Calu3 (cell line): ENCODE measurements around the gene CFAP299. TPM values are rescaled to one million over a fixed set of nuclear protein-coding genes. Genes with fewer than 3 reads are reported as not detected.

Experiments used
- BruUV-seq: library from RNA; stranded (reverse); fragments of 400-500 nt; replicated peaks from 2 replicates; lab custom pipeline; 2021; lab: Mats Ljungman, UMichigan
- CTCF ChIA-PET: fragments of 300-600 bp; sonication (Branson Sonifier 250); formaldehyde crosslinking; loops from one replicate; lab custom pipeline; 2022; ENCODE audit warnings: antibody characterized with exemption; lab: Charles Lee
- DNase-seq: peaks from one replicate; pipeline ENCODE4 v3.0.0; 2022
- H3K27ac Mint-ChIP-seq: one replicate; pipeline ENCODE4 v1.8.0; 2022; ENCODE audit warnings: mixed read lengths; ENCODE audit not compliant: unreplicated experiment
- H3K27me3 Mint-ChIP-seq: one replicate; pipeline ENCODE4 v1.8.0; 2022; ENCODE audit warnings: mixed read lengths; ENCODE audit not compliant: unreplicated experiment
- H3K36me3 Mint-ChIP-seq: one replicate; pipeline ENCODE4 v1.8.0; 2022; ENCODE audit warnings: mild to moderate bottlenecking, moderate library complexity, mixed read lengths; ENCODE audit not compliant: insufficient read depth, unreplicated experiment
- H3K4me1 Mint-ChIP-seq: one replicate; pipeline ENCODE4 v1.8.0; 2022; ENCODE audit warnings: mild to moderate bottlenecking, low read depth, mixed read lengths; ENCODE audit not compliant: unreplicated experiment
- H3K4me3 Mint-ChIP-seq: one replicate; pipeline ENCODE4 v1.8.0; 2022; ENCODE audit warnings: mild to moderate bottlenecking, low read depth, moderate library complexity, mixed read lengths; ENCODE audit not compliant: unreplicated experiment
- H3K9me3 Mint-ChIP-seq: one replicate; pipeline ENCODE4 v1.8.0; 2022; ENCODE audit warnings: low read depth, mixed read lengths; ENCODE audit not compliant: unreplicated experiment
- intact Hi-C: fragments of 100-400 bp; cut with micrococcal nuclease; formaldehyde crosslinking; loops from one replicate; pipeline ENCODE4 v1.10.0; 2022; ENCODE audit not compliant: unreplicated experiment
- total RNA-seq: library from RNA; stranded (reverse); gene quantifications from 2 replicates; pipeline ENCODE4 v1.2.3, GENCODE V29; 2022
- TF ChIP-seq, protein P1 (sequence below): fragments of 200-600 bp; IDR thresholded peaks from one replicate; pipeline ENCODE4 v1.8.0; 2022; ENCODE audit warnings: antibody characterized with exemption; ENCODE audit not compliant: unreplicated experiment

The CFAP299 gene
- total RNA-seq, 1 experiment from 2014 or later: not detected

DNA sequence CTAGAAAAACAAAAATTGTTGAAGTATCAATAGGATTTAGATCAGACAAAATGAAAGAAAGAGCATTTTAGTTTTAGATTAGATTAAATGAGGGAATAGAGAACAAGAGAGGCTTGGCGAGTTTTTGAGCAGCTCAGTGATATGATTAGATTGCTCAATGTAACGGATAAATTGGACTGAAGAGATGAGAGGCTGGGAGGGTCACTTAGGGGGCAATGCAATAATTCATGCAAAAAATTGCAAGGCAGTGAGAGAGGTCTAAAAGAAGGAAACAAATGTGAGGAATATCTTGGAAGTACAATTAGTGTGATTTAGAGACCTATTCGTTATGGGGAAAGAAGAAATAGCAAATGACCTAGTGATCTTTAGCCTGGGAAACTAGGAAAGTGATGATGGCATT, 644.7 kb downstream of the CFAP299 start:
- Mint-ChIP-seq H3K36me3 (no peaks in the 10 kb centered on the region), H3K4me1 (no peaks in the 10 kb centered on the region), H3K9me3 (no peaks in the 10 kb centered on the region), H3K27me3 (no peaks in the 10 kb centered on the region), H3K27ac (no peak overlapping the region), H3K4me3 (no peak overlapping the region)
- intact Hi-C loops: no loop called here
- TF ChIP-seq, protein P1, sequence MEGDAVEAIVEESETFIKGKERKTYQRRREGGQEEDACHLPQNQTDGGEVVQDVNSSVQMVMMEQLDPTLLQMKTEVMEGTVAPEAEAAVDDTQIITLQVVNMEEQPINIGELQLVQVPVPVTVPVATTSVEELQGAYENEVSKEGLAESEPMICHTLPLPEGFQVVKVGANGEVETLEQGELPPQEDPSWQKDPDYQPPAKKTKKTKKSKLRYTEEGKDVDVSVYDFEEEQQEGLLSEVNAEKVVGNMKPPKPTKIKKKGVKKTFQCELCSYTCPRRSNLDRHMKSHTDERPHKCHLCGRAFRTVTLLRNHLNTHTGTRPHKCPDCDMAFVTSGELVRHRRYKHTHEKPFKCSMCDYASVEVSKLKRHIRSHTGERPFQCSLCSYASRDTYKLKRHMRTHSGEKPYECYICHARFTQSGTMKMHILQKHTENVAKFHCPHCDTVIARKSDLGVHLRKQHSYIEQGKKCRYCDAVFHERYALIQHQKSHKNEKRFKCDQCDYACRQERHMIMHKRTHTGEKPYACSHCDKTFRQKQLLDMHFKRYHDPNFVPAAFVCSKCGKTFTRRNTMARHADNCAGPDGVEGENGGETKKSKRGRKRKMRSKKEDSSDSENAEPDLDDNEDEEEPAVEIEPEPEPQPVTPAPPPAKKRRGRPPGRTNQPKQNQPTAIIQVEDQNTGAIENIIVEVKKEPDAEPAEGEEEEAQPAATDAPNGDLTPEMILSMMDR: no peak
- BruUV-seq: no TSS peak
- CTCF ChIA-PET: no interaction called here
- no peak for DNase-seq

DNA sequence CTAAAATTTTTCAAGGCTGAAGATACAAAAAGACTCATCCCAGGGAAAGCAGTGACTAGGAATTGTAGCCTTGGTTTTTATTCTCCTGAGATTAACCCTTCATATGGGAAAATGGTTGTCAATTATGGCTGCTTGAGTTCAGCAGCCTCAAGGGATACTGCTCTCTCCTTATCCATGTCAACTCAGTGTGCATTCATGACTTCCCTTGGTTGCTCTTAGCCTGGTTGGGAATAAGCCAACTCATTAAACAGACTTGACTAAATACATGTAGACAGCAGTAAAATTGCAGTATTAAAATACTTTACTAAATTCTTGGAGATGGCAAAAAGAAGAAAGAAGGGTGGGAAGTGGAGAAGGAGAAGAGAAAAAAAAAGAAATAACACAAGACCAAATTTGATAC, 650.5 kb downstream of the CFAP299 start:
- H3K36me3 Mint-ChIP-seq: no peaks in the 10 kb centered on the region
- TF ChIP-seq, protein P1: no peak
- intact Hi-C loops: no loop called here
- no TSS peak for BruUV-seq
- no peaks in the 10 kb centered on the region for H3K4me1 Mint-ChIP-seq
- no peak overlapping the region for H3K27ac Mint-ChIP-seq
- CTCF ChIA-PET: interaction anchor here (1.6 kb wide), 1 partner anchor 45 kb away, joined by 4 read pairs; the partner anchor contains the start of gene BMP3
- H3K9me3 Mint-ChIP-seq: no peaks in the 10 kb centered on the region
- H3K4me3 Mint-ChIP-seq: no peak overlapping the region
- H3K27me3 Mint-ChIP-seq: no peaks in the 10 kb centered on the region
- DNase-seq: no peak

DNA sequence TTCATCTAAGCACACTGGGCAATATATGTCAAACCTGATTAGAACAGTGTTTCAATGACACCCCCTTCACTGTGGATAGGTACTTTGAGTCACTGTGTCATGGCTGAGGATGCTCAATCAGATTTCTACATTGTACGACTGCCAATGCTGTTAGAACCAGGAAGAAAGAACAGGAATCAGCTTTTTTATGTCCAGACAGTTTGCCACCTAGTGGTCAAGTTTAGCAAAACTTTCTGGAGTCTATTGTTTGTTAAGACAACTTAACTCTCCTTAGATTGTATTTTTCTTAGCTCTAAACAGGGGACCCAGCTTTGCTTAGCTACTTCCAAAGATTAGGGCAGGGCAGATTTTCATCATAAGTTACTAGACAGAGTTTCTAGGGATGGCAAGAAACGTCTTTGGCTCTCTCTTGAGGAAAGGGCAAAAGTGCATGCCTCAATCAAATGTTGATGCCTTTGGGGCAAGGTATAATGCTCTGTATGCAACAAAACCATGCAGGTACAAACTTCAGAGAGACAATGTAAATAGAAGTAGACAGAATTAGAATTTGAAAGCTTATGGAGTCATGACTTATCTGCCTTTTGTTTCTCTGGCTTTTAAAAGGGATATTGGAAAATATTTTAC, 654.5 kb downstream of the CFAP299 start:
- CTCF ChIA-PET: interaction anchor here (1.1 to 1.6 kb wide), 2 partner anchors 31 to 49 kb away, joined by 6 to 7 read pairs; no protein-coding TSS in a partner anchor
- no peak overlapping the region for H3K27ac Mint-ChIP-seq
- no peaks in the 10 kb centered on the region for H3K36me3 Mint-ChIP-seq
- no peaks in the 10 kb centered on the region for H3K4me1 Mint-ChIP-seq
- H3K9me3 Mint-ChIP-seq: no peaks in the 10 kb centered on the region
- H3K4me3 Mint-ChIP-seq: no peak overlapping the region
- DNase-seq: peak; percentile 44
- intact Hi-C loops: loop anchor here (1.0 to 5.0 kb wide), 3 partner anchors 52 to 624 kb away; no protein-coding TSS in a partner anchor
- no TSS peak for BruUV-seq
- H3K27me3 Mint-ChIP-seq: no peaks in the 10 kb centered on the region
- TF ChIP-seq, protein P1: peak; percentile 51

DNA sequence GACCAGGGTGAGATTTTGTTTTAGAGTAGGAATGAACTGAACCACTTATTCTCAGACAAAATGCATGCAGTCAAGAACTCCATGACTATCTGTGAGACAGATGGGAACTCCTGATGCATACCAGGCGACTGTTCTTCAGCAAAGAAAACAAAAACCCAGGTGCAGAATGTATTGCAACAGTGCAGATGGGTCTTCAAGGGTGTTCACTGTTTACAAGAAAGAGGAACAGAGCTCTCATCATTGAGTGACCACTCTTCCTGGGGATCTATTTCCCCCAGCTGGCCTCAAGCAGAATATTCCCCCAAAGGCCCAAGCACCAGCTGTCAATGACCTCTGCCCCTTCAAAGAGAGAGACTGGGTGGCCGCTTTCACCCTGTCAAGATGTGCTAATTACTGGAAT, 655.3 kb downstream of the CFAP299 start:
- CTCF ChIA-PET: interaction anchor here (1.6 kb wide), 1 partner anchor 49 kb away, joined by 6 read pairs; no protein-coding TSS in a partner anchor
- TF ChIP-seq, protein P1: no peak
- no peaks in the 10 kb centered on the region for H3K9me3 Mint-ChIP-seq
- intact Hi-C loops: loop anchor here (1.0 to 5.0 kb wide), 2 partner anchors 51 to 625 kb away; no protein-coding TSS in a partner anchor
- no peak overlapping the region for H3K27ac Mint-ChIP-seq
- BruUV-seq: no TSS peak
- no peak overlapping the region for H3K4me3 Mint-ChIP-seq
- no peaks in the 10 kb centered on the region for H3K4me1 Mint-ChIP-seq
- no peaks in the 10 kb centered on the region for H3K36me3 Mint-ChIP-seq
- H3K27me3 Mint-ChIP-seq: no peaks in the 10 kb centered on the region
- no peak for DNase-seq
